Activated CD8-positive, alpha-beta memory T cell treated with anti-CD3 and anti-CD28 coated beads for 48 hours (primary cell): ENCODE results near the gene SPI1.
"Not testable (repeated sequence)": the region's sequence is repeated elsewhere in the genome, so short reads cannot be mapped to it uniquely, and the experiment has no call there.

ENCODE experiments used
- DNase-seq, 3 experiments: peaks; one replicate each; pipeline ENCODE4 v3.0.0-alpha.2; 2020; ENCODE audit warnings: low read depth in 2 of 3, low spot score in 2 of 3

Gene SPI1

GRCh38 chr11:47340980-47341775, 37.2 kb downstream of the SPI1 start:
- DNase-seq = no peak

- DNase-seq = no peak
Observed at GRCh38 chr11:47340010-47340409, 38.3 kb downstream of the SPI1 start.

- DNase-seq = no peak
Observed at GRCh38 chr11:47338396-47339241, 39.7 kb downstream of the SPI1 start.

GRCh38 chr11:47337229-47337924, 41.0 kb downstream of the SPI1 start:
- no peak for DNase-seq

DNA sequence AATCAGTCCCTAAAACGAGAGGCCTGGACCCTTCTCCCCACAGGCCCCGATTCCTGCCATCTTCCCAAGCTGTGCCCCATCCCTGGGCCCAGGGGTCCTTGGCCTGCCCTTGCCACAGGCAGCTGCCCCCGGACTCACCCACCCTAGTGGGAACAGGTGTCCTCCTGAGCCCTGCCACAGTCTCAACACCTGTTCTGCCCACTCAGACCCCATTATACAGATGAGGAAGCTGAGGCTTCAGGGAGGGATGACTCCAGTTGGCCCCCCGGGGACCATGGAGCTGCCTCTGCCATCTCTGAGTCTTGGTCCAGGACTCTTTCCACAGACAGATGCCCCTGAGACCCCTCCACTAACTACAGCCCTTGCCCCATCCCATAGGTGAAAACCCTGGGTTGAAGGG, 41.8 kb downstream of the SPI1 start:
- DNase-seq = no peak

DNA sequence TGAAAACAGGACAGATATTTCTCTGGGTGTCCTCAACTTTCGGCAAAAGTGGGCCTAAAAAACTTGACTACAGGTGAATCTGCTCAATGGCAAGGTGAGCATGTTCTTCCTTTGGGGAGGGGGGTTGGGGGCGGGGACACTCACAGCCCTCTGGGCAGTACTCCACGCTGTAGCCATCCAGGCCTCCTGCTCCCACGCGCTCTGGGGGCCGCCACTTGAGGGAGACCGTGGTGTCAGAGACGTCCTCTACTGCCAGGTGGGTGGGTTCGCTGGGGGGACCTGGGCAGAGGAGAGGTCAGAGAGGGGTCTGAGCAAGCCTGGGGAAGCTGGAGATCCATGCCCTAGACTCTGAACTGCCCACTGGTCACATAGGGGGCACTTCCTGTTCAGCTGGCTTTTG, 42.6 kb downstream of the SPI1 start:
- DNase-seq = no peak

DNA sequence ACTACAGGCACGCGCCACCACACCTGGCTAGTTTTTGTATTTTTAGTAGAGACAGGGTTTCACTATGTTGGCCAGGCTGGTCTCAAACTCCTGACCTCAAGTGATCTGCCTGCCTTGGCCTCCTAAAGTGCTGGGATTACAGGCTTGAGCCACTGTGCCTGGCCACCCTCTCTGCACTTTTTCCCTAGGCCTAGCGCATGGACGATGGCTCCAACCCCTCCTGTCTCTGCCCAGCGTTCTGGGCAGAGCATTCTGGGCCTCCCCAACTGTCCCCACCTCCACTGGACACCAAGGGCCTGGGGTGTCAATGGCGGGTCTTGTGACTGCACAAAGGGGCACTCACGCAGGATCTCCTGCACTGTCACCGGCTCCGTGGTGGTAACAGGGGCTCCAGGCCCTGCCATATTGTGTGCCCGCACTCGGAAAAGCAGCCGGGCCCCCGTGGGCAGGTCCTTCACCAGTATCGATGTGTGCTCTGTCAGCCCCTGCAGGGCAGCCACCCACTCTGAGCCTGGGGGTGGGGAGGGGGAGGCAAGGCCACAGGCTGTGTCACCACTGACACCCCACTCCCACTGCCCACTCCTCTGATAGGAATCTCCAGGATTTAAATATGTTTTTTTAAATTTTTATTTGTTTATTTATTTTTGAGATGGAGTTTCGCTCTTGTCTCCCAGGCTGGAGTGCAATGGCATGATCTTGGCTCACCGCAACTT, 43.5 kb downstream of the SPI1 start:
- not testable (repeated sequence) for DNase-seq

- DNase-seq = no peak
Observed at GRCh38 chr11:47333886-47334443, 44.4 kb downstream of the SPI1 start.

DNA sequence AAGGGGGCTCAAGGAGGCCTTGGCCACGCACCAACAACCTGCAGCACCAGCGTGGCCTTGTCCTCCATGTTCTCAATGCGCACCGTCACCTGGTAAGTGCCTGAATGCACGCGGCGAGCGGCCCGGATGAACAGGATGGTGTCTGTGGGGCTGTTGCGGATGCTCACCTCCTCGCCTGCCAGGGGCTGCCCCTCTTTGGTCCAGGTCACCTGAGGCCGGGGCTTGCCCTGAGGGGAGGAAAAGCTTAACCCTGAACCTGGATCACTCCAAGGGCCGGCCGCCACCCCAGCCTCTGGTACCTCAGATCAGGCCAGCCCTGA, 44.9 kb downstream of the SPI1 start:
- no peak for DNase-seq

DNA sequence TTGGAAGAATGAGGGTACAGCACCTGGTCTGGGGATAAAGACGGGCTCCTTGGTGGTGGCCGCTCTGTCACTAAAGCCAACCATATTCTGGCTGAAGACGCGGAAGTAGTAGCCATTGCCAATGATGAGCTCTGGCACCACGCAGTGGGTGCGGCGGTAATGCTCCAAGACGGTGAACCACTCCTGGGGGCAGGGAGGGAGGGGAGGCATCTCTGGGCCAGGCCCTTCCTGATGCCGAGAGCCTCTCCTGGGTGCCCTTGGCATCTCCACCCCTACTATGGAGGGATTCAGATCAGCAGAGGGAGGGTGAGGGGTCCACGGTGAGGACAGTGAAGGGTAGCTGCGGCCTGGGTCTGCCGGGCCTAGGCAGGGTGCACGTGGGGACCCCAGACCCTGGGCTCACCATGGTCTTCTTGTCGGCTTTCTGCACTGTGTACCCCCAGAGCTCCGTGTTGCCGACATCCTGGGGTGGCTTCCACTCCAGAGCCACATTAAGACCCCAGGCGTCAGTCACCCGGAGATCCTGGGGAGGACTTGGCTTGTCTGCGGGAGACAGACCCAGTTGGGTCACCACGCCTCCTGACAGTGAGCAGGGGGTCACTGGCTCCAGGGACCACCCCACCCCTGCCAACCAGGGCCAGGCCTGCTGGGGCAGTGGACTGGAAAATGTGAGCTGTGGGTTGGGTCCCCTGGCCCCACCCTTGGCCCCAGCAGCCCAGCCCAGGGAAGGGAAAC, 45.4 kb downstream of the SPI1 start:
- DNase-seq = no peak

DNA sequence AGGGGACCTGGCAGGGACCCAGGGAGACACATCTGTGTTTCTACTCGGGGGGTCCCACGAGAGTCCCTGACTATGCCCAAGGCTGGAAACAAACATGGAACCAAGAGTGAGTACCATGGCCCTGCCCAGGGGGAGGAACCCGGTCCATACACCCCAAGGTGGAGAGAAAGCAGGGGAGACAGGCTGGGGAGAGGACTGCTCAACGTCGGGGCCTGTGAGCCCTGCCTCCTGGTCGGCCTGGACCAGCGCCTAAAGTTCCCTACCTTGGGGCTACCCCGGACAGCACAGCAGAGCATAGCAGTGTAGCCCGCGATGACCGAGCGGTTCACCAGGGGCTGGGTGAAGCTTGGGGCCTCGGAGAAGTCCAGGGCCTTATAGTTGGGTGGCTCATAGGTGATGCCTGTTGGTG, 46.0 kb downstream of the SPI1 start:
- DNase-seq = no peak

- no peak for DNase-seq
Observed at GRCh38 chr11:47331454-47332302, 46.7 kb downstream of the SPI1 start.

DNA sequence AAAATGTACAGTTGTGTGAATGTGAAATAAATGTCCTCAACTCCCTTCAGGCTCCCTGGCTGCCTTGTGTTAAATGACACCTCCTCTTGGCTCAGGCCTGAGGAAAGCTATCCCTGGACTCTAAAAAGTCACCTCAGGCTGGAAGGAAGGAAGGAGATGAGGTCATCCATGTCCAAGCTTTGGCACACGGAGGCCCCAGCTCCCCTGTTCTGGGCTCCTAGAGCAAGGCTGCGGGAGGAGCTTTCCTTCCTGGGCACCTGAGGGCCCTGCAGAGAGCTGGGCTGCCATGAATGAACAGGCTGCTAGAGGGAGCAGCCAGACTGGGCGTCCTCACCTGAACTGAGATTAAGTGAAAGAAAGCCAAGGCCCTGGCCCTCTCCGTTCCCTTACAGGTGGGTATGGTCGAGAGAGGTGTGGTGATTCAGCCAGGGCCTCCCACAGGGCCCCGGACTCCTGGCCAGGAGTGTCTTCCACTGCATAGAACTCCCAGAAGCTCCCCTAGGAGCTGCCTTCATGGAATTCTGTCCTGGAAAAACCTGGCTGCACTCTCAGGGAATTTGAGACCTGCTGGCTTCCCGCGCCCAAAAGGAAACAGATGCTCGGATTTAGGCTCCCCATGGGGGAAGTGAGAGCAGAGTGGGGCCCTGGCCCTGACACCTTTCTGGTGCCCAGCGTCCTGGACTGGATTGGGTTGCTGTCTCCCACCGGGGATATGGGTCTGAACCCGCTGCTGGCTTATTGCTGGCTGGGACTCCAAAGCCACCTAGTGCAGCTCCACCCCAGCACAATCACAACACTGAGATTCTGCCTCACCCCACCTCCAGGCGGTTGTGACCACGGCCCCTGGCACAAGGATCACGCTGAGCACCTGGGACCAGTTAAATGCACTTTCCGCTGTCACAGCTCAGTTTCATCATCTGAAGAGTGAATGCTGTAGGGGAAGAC, 48.1 kb downstream of the SPI1 start:
- DNase-seq = no peak

GRCh38 chr11:47329431-47329986, 48.8 kb downstream of the SPI1 start:
- DNase-seq = no peak

DNA sequence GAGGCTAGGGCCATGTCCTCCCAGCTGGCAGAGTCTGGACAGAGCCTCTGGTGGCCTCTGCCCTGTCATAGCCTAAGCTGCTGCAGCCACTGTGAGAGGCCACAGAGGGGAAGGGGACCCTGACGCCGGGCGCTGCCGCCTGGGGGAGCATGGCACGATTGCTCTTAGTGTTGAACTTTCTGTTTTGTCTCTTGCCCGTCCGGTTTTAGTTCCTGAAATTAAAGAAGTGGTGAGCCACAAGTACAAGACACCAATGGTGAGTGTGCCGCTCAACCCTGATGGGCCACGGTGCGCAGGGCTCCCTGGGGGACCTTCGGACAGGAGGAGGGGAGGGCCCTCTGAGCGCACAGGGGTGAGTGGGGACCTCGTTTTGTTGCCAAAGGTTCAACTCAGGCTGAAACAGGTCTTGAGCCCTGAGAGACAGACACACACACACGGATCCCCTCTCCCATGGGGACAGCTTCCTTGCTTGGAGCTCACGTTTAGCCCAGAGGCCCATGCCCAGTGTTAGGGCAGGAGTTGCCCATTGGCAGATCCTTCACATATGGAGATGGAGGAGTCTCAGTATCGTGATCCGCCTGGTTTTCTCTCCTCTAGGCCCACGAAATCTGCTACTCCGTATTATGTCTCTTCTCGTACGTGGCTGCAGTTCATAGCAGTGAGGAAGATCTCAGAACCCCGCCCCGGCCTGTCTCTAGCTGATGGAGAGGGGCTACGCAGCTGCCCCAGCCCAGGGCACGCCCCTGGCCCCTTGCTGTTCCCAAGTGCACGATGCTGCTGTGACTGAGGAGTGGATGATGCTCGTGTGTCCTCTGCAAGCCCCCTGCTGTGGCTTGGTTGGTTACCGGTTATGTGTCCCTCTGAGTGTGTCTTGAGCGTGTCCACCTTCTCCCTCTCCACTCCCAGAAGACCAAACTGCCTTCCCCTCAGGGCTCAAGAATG, 49.6 kb downstream of the SPI1 start:
- DNase-seq = no peak

GRCh38 chr11:47327949-47328348, 50.4 kb downstream of the SPI1 start:
- DNase-seq = no peak

- no peak for DNase-seq
Observed at GRCh38 chr11:47327025-47327424, 51.3 kb downstream of the SPI1 start.
